Measurements from ENCODE around the gene KIAA1958. TPM values are rescaled to one million over a fixed set of nuclear protein-coding genes. Genes with fewer than 3 reads are reported as not detected.

KIAA1958 gene
- polyA plus RNA-seq, 1 of the 3 experiments (the other 2 are of a cell fraction): 1.6 TPM

DNA sequence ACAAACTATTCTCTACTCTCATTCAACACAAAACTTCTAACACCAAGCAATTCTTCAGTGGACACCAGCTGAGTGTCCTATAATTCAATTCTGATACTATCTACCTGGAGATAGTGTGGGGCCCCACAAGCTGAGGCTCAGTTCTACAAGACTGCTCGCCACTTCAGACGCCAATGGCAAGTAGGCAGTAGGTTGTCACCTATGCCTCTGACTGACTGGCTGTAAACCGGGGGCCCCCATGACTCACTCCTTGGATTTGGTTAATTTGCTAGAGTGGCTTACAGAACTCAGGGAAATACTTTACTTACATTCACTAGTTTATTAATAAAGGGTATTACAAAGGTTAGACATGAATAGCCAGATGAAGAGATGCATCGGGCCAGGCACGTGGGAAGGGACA, 209.8 kb downstream of the KIAA1958 start:
- Histone ChIP-seq H3K4me1 (ENCODE audit: control insufficient read depth in 1 of 2, insufficient read depth in 2 of 2, low read depth in 1 of 2, low read length in 1 of 2) (no peaks in the 10 kb centered on the region), H3K9me2 (no peaks in the 10 kb centered on the region), H3K27ac (ENCODE audit: low read depth in 2 of 2, low read length in 1 of 2) (no peak overlapping the region), H3K4me2 (no peak overlapping the region), H3K36me3 (replicated peaks in 1 of 2; ENCODE audit: control insufficient read depth in 1 of 2, insufficient read depth in 2 of 2, low read length in 1 of 2) (peaks cover 3 to 36% of the 10 kb centered on the region in 2 experiments), H3K4me3 (ENCODE audit: low read depth in 2 of 2, low read length in 1 of 2) (no peak overlapping the region), H3F3A (replicated peaks; ENCODE audit: insufficient read depth) (no peaks in the 10 kb centered on the region), H4K20me1 (ENCODE audit: insufficient read depth) (no peaks in the 10 kb centered on the region), H3K9me3 (no peaks in the 10 kb centered on the region), H3K9ac (no peak overlapping the region), H2AFZ (ENCODE audit: low read depth) (no peak overlapping the region), H3K79me2 (ENCODE audit: insufficient read depth) (peaks cover 4% of the 10 kb centered on the region; the same call in 1 of the 2 replicates), H3K27me3 (ENCODE audit: insufficient read depth) (no peaks in the 10 kb centered on the region)
- DNase-seq: no peak
- ChIA-PET POLR2A (no interaction called here), CTCF (interaction anchor here (1.1 kb wide), 1 partner anchor 599 kb away, joined by 4 read pairs; no protein-coding TSS in a partner anchor)
- TF ChIP-seq EZH2phosphoT487 (IDR thresholded peaks at IDR 0.05; ENCODE audit: borderline replicate concordance, low read depth) (no peak), FOSL2 (IDR thresholded peaks at IDR 0.05; ENCODE audit: borderline replicate concordance, low read depth) (no peak), YY1 (IDR thresholded peaks at IDR 0.05; ENCODE audit: low read depth) (no peak), TAF1 (IDR thresholded peaks at IDR 0.05; ENCODE audit: borderline replicate concordance, low read depth, low read length) (no peak), SMC3 (IDR thresholded peaks at IDR 0.05; ENCODE audit: low read depth, low read length) (no peak), PBX3 (IDR thresholded peaks at IDR 0.05) (no peak), IRF3 (IDR thresholded peaks at IDR 0.05; ENCODE audit: low read depth, low read length) (no peak), TCF12 (IDR thresholded peaks at IDR 0.05) (no peak), NRF1 (IDR thresholded peaks at IDR 0.05; ENCODE audit: low read depth, low read length) (no peak), RXRA (IDR thresholded peaks at IDR 0.05; ENCODE audit: borderline replicate concordance, low read depth) (no peak), RCOR1 (IDR thresholded peaks at IDR 0.05; ENCODE audit: low read length) (no peak), NFIC (IDR thresholded peaks at IDR 0.05; ENCODE audit: borderline replicate concordance) (no peak), FOXJ3 (CRISPR knock-in tag; IDR thresholded peaks at IDR 0.05) (no peak)
- TF ChIP-seq, protein P1, sequence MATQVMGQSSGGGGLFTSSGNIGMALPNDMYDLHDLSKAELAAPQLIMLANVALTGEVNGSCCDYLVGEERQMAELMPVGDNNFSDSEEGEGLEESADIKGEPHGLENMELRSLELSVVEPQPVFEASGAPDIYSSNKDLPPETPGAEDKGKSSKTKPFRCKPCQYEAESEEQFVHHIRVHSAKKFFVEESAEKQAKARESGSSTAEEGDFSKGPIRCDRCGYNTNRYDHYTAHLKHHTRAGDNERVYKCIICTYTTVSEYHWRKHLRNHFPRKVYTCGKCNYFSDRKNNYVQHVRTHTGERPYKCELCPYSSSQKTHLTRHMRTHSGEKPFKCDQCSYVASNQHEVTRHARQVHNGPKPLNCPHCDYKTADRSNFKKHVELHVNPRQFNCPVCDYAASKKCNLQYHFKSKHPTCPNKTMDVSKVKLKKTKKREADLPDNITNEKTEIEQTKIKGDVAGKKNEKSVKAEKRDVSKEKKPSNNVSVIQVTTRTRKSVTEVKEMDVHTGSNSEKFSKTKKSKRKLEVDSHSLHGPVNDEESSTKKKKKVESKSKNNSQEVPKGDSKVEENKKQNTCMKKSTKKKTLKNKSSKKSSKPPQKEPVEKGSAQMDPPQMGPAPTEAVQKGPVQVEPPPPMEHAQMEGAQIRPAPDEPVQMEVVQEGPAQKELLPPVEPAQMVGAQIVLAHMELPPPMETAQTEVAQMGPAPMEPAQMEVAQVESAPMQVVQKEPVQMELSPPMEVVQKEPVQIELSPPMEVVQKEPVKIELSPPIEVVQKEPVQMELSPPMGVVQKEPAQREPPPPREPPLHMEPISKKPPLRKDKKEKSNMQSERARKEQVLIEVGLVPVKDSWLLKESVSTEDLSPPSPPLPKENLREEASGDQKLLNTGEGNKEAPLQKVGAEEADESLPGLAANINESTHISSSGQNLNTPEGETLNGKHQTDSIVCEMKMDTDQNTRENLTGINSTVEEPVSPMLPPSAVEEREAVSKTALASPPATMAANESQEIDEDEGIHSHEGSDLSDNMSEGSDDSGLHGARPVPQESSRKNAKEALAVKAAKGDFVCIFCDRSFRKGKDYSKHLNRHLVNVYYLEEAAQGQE (IDR thresholded peaks at IDR 0.05; ENCODE audit: low read depth, low read length): no peak
- WGBS (ENCODE audit: low lambda C conversion rate): 91% methylated on average over 5 of the region's 5 CpGs
